Measurements from ENCODE around the gene FAM210A. TPM values are rescaled to one million over a fixed set of nuclear protein-coding genes. Genes with fewer than 3 reads are reported as not detected.

Gene FAM210A
- total RNA-seq, 3 donors from 2014 or later, result 7.7 to 15.1 (median 10.5) TPM

DNA sequence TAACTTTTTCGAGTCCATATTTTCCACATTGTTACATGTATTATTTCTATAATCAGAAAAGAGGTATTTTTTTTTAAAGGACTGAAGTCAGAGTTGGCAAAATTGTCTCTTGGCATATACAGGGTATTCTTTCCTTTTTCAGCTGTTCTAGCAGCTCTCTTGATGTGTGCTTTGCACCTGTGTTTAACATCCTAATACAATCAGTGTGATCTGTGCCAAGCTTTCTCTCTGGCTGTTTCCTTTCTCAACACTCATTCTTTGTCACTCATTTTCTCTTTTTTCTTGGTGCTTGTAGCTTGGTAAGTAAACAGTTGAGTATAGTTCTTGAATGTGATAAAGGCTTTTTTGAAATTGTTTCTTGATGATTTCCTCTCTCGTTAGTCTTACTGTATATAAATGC is 9.3 kb upstream of the FAM210A start:
- intact Hi-C loops (cut with DNase I; ENCODE audit: low total_unique reads), result no loop called here
- DNase-seq (ENCODE audit: low spot score in 2 of 2), result no peak
- Histone ChIP-seq H3K9me3 (no peaks in the 10 kb centered on the region), H3K4me1 (no peaks in the 10 kb centered on the region), H3K36me3 (no peaks in the 10 kb centered on the region), H3K27me3 (no peaks in the 10 kb centered on the region), H3K4me3 (no peak overlapping the region), H3K27ac (no peak overlapping the region)
- TF ChIP-seq, protein P1, sequence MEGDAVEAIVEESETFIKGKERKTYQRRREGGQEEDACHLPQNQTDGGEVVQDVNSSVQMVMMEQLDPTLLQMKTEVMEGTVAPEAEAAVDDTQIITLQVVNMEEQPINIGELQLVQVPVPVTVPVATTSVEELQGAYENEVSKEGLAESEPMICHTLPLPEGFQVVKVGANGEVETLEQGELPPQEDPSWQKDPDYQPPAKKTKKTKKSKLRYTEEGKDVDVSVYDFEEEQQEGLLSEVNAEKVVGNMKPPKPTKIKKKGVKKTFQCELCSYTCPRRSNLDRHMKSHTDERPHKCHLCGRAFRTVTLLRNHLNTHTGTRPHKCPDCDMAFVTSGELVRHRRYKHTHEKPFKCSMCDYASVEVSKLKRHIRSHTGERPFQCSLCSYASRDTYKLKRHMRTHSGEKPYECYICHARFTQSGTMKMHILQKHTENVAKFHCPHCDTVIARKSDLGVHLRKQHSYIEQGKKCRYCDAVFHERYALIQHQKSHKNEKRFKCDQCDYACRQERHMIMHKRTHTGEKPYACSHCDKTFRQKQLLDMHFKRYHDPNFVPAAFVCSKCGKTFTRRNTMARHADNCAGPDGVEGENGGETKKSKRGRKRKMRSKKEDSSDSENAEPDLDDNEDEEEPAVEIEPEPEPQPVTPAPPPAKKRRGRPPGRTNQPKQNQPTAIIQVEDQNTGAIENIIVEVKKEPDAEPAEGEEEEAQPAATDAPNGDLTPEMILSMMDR (IDR thresholded peaks at IDR 0.05), result no peak
- TF ChIP-seq POLR2A (IDR thresholded peaks at IDR 0.05) (no peak), POLR2AphosphoS5 (IDR thresholded peaks at IDR 0.05) (no peak)

DNA sequence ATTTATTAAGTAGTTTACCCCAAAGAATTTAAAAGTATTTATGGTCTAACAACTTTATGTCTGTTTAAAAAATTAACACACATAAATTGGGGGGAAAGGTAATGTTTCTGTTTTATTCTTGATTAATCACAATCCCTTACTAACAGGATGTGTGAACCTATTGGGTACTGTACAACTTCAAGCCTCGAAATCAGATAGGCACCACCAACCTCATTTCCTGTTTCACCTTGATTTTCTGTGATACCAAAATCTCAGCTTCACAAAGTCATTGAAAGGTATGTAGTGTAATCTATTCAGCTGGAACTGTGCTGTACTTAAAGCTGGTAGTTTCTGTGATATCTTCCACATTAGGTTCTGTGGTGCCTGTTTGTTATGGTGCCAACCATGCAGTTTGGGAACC is 4.1 kb upstream of the FAM210A start:
- no peak for TF ChIP-seq POLR2A (IDR thresholded peaks at IDR 0.05)
- TF ChIP-seq, protein P1 (IDR thresholded peaks at IDR 0.05), result no peak
- no peak for TF ChIP-seq POLR2AphosphoS5 (IDR thresholded peaks at IDR 0.05)
- Histone ChIP-seq H3K36me3 (no peaks in the 10 kb centered on the region), H3K4me1 (peaks cover 0 to 9% of the 10 kb centered on the region in 2 donors), H3K4me3 (no peak overlapping the region), H3K27me3 (no peaks in the 10 kb centered on the region), H3K9me3 (no peaks in the 10 kb centered on the region), H3K27ac (no peak overlapping the region)
- DNase-seq (ENCODE audit: low spot score in 2 of 2), result no peak
- intact Hi-C loops (cut with DNase I; ENCODE audit: low total_unique reads), result no loop called here

DNA sequence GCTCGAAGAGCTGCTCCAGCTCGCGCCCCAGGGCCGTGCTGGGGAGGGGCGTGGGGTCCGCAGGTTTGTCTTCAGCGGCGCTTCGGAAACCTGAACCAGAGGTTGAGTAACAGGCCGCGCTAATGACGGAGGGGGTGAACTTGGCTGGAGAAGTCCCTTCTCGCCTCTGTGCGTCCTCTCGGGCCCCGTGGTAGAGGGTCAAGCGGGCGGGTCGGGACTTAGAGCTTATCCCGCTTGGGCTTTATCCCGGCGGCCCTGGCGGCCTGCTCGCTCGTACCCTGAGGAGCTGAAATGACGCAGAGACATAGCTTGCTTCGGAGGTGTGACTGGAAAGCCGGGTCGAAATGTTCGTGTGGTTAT is 594 bp upstream of the FAM210A start:
- Histone ChIP-seq H3K4me3 (peak overlapping the region; percentile 92 to 96 (median 95)), H3K36me3 (no peaks in the 10 kb centered on the region), H3K9me3 (no peaks in the 10 kb centered on the region), H3K4me1 (peaks cover 0 to 9% of the 10 kb centered on the region in 2 donors), H3K27ac (peak overlapping the region; percentile 98), H3K27me3 (no peaks in the 10 kb centered on the region)
- DNase-seq (ENCODE audit: low spot score in 2 of 2), result peak in 1 of 2 donors; percentile 24
- TF ChIP-seq, protein P1 (IDR thresholded peaks at IDR 0.05), result no peak
- TF ChIP-seq POLR2AphosphoS5 (IDR thresholded peaks at IDR 0.05) (no peak), POLR2A (IDR thresholded peaks at IDR 0.05) (no peak)
- intact Hi-C loops (cut with DNase I; ENCODE audit: low total_unique reads), result no loop called here

DNA sequence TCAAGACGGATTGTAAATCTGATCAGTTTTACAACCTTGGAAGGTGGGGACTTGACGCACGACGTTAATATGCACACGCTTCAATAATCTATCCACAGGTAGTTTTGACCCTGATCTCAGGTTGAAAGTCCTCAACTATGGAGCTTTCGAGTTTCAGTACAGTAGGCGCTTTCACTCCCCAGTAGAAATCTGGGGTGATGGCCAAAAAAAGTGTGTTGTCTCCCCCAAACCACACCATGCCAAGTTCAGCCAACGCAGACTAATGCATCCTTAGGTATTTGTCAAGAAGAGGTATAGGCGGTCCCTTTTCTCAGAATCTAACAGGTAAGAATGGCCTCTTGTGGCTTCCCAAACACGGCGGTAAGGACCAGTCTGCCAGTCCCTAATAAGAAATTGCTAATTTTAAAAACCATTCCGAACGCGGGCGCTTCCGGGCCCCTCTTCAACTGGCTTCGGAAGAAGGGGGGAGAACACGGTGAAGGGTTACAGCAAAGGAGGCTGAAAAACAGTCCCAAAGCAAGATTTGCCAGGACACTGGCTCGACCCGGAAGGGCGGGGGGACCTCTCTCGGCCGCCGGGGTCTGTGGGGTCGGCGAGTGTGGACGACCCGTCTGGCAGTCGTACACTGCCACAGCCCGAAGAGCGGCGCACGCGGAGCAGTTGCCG is 659 bp downstream of the FAM210A start:
- DNase-seq (ENCODE audit: low spot score in 2 of 2), result no peak
- Histone ChIP-seq H3K36me3 (no peaks in the 10 kb centered on the region), H3K27ac (peak overlapping the region; percentile 98), H3K4me3 (peak overlapping the region; percentile 92 to 96 (median 95)), H3K9me3 (no peaks in the 10 kb centered on the region), H3K4me1 (peaks cover 0 to 9% of the 10 kb centered on the region in 2 donors), H3K27me3 (no peaks in the 10 kb centered on the region)
- TF ChIP-seq POLR2AphosphoS5 (IDR thresholded peaks at IDR 0.05), result no peak
- TF ChIP-seq, protein P1 (IDR thresholded peaks at IDR 0.05), result no peak
- TF ChIP-seq POLR2A (IDR thresholded peaks at IDR 0.05), result no peak
- intact Hi-C loops (cut with DNase I; ENCODE audit: low total_unique reads), result no loop called here

DNA sequence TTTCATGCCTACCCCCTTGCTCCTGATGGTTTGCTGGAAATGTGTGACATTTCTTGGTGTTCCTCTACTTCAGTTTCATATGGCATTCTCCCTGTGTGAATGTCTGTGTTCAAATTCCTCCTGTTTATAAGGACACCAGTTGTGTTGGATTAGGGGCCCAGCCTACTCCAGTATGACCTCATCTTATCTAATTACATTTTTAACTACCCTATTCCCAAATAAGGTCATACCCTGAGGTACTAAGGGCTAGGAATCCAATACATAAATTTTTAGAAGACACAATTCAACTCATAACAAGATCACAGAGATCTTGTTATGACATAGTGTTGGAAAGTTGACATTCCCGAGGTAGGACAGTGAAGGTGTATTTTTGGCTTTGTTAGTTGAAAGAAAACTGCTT is 5.5 kb downstream of the FAM210A start:
- intact Hi-C loops (cut with DNase I; ENCODE audit: low total_unique reads), result no loop called here
- no peaks in the 10 kb centered on the region for H3K36me3 ChIP-seq
- H3K27ac ChIP-seq, result no peak overlapping the region
- no peak overlapping the region for H3K4me3 ChIP-seq
- no peak for DNase-seq (ENCODE audit: low spot score in 2 of 2)
- no peaks in the 10 kb centered on the region for H3K27me3 ChIP-seq
- no peaks in the 10 kb centered on the region for H3K9me3 ChIP-seq
- TF ChIP-seq POLR2A (IDR thresholded peaks at IDR 0.05) (no peak), POLR2AphosphoS5 (IDR thresholded peaks at IDR 0.05) (no peak)
- TF ChIP-seq, protein P1 (IDR thresholded peaks at IDR 0.05), result no peak
- no peaks in the 10 kb centered on the region for H3K4me1 ChIP-seq
